Left colon (tissue), 2 donors: ENCODE measurements around the gene COPZ2. TPM values are rescaled to one million over a fixed set of nuclear protein-coding genes. Genes with fewer than 3 reads are reported as not detected.
A peak's percentile ranks its signal among the peaks of the same experiment; 100 is the strongest.

ENCODE experiments used
- ATAC-seq: fragments of 200-7000 bp; cut with Tn5 transposase; one replicate; pipeline ENCODE4 v1.9.1; 2020; ENCODE audit warnings: mild to moderate bottlenecking, moderate library complexity
- DNase-seq, 2 donors: peaks; one replicate each; pipeline ENCODE4 v3.0.0-alpha.2; 2020
- intact Hi-C, 2 donors: fragments of 100-400 bp; cut with DNase I in 1 of 2; cut with micrococcal nuclease in 1 of 2; formaldehyde crosslinking; loops; one replicate each; pipeline versions ENCODE4 v1.11.2 to v1.14.0; 2022; cut with DNase I, micrococcal nuclease
- microRNA-seq, 2 donors: library from miRNA; unstranded; fragments of <30 nt; microRNA quantifications; one replicate each; pipeline versions ENCODE4 v1.1.0 to v1.2.0, GENCODE V29; 2020
- total RNA-seq, 2 donors: library from RNA; stranded (reverse); fragmentation: NEBNext Ultra II Directional; extraction: Animal tissue kit (Norgen Biotek cat#: 25700); gene quantifications; one replicate each; pipeline ENCODE4 v1.2.1, GENCODE V29; 2021
- donor health status: DM: no; HTN: no; CAD: no.
- donor health status: DM: yes; HTN: yes; CAD: no.

COPZ2 gene
- total RNA-seq, 2 donors from 2014 or later = 7.1 to 8.7 TPM

GRCh38 chr17:47978324-47978723 lies 59.3 kb downstream of the COPZ2 start:
- intact Hi-C loops = loop anchor here in 1 of 2 donors (2.0 kb wide), 1 partner anchor 40 kb away; no protein-coding TSS in a partner anchor
- DNase-seq = peak in 1 of 2 donors; percentile 64

More at GRCh38 chr17:47978324-47978723, 59.3 kb downstream of the COPZ2 start:
- ATAC-seq = peak; percentile 73

Small RNA genes lying within 50 kb of the gene (microRNA-seq; reads per million reads assigned to microRNA genes)
- gene MIR152 = 519 to 711 reads per million in 2 donors

Other genes starting within 250 kb of the COPZ2 start
- gene OSBPL7, start 216.0 kb downstream of the COPZ2 start, total RNA-seq = 10 to 100 TPM; 58.9 to 87.0 TPM
- gene MRPL10, start 206.3 kb downstream of the COPZ2 start, total RNA-seq = 10 to 100 TPM; 31.5 to 37.5 TPM
- gene LRRC46, start 206.1 kb downstream of the COPZ2 start, total RNA-seq = under 1 TPM in 1 of 2 donors, not detected in 1; 0.42 TPM
- 10 to 100 TPM; 51.0 to 53.7 TPM for gene SCRN2, start 196.5 kb downstream of the COPZ2 start, total RNA-seq
- gene SP6, start 186.6 kb downstream of the COPZ2 start, total RNA-seq = 10 to 100 TPM in 1 of 2 donors, 1 to 10 TPM in 1; 4.4 to 20.5 TPM
- 10 to 100 TPM; 21.7 to 22.3 TPM for gene SP2, start 141.6 kb downstream of the COPZ2 start, total RNA-seq
- 10 to 100 TPM; 24.9 to 26.0 TPM for gene PNPO, start 96.2 kb downstream of the COPZ2 start, total RNA-seq
- gene PRR15L, start 79.9 kb downstream of the COPZ2 start, total RNA-seq = 100 to 1,000 TPM; 237 to 279 TPM
- 100 to 1,000 TPM; 136 to 187 TPM for gene CDK5RAP3, start 66.7 kb downstream of the COPZ2 start, total RNA-seq
- 100 to 1,000 TPM; 223 to 245 TPM for gene NFE2L1, start 10.6 kb upstream of the COPZ2 start, total RNA-seq
- gene CBX1, start 63.7 kb upstream of the COPZ2 start, total RNA-seq = 10 to 100 TPM; 22.7 to 31.0 TPM
- 10 to 100 TPM; 19.2 to 20.7 TPM for gene SNX11, start 70.0 kb upstream of the COPZ2 start, total RNA-seq